Measurements from ENCODE around the gene TGFB1.
"Not testable (repeated sequence)": the region's sequence is repeated elsewhere in the genome, so short reads cannot be mapped to it uniquely, and the experiment has no call there.

The TGFB1 gene

DNA sequence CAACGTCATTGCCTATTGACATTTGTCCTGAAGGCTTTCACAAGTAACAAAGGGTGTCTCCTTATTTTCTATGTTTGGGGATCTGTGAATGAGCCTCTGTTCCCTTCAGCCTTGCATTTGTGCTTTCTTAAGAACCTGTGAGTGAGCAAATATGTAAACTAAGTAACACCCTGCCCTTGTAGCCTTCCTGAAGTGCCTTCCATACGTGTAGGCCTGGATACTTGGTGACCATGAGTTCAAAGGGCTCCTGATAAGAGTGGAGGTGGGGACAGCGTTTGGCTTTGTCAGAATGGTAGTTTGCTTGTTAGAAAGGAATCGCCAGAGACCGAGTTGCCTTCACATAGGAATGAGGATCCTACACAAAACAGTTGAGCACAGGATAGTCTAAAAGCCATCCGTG lies 58.2 kb downstream of the TGFB1 start:
- Histone ChIP-seq H3K4me3 (ENCODE audit: low read length) (no peak overlapping the region), H3K36me3 (ENCODE audit: control insufficient read depth, insufficient read depth, low read length, severe bottlenecking) (peaks cover 88% of the 10 kb centered on the region), H3K4me1 (ENCODE audit: control insufficient read depth, insufficient read depth, low read length) (peaks cover 35% of the 10 kb centered on the region), H3K27me3 (replicated peaks; ENCODE audit: control insufficient read depth, insufficient read depth, low read length) (no peaks in the 10 kb centered on the region), H3K9me3 (ENCODE audit: control insufficient read depth, low read length) (no peaks in the 10 kb centered on the region), H3K9ac (ENCODE audit: low read length) (no peak overlapping the region)
- no peak for DNase-seq (ENCODE audit: low read depth)

DNA sequence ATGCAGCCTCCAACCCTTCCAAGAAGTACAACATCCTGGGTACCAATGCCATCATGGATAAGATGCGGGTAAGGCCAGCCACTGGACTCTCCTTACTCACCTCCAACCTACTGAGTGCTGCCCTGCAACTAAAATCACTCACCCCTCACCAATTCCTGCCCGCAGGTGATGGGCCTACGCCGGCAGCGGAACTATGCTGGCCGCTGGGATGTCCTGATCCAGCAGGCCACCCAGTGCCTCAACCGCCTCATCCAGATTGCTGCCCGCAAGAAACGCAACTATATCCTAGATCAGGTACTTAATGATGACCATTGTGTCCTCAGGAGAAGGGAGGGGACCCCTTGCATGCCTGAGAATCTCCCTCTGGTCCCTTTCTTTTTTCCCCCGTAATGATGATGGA lies 59.3 kb downstream of the TGFB1 start:
- Histone ChIP-seq H3K4me1 (ENCODE audit: control insufficient read depth, insufficient read depth, low read length) (peaks cover 26% of the 10 kb centered on the region), H3K4me3 (ENCODE audit: low read length) (no peak overlapping the region), H3K27me3 (replicated peaks; ENCODE audit: control insufficient read depth, insufficient read depth, low read length) (no peaks in the 10 kb centered on the region), H3K36me3 (ENCODE audit: control insufficient read depth, insufficient read depth, low read length, severe bottlenecking) (peaks cover 92% of the 10 kb centered on the region), H3K9me3 (ENCODE audit: control insufficient read depth, low read length) (no peaks in the 10 kb centered on the region), H3K9ac (ENCODE audit: low read length) (no peak overlapping the region)
- no peak for DNase-seq (ENCODE audit: low read depth)

DNA sequence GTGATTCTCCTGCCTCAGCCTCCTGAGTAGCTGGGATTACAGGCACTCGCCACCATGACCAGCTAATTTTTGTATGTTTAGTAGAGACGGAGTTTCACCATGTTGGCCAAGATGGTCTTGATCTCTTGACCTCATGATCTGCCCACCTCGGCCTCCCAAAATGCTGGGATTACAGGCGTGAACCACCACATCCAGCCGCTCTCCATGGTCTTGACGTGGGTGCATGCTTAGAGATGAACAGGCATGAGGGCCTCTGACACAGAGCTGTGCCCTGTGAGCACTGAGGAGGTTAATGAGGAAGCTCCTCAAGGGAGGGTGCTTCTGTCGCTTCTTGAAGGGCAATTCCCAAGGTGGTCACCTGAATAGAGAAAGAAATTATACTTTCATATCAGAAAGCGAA lies 63.9 kb downstream of the TGFB1 start:
- not testable (repeated sequence) for H3K4me3 ChIP-seq (ENCODE audit: low read length); H3K9ac ChIP-seq (ENCODE audit: low read length); DNase-seq (ENCODE audit: low read depth); H3K4me1 ChIP-seq (ENCODE audit: control insufficient read depth, insufficient read depth, low read length); H3K27me3 ChIP-seq (replicated peaks; ENCODE audit: control insufficient read depth, insufficient read depth, low read length); H3K9me3 ChIP-seq (ENCODE audit: control insufficient read depth, low read length)
- H3K36me3 ChIP-seq (ENCODE audit: control insufficient read depth, insufficient read depth, low read length, severe bottlenecking): peaks cover 95% of the 10 kb centered on the region

DNA sequence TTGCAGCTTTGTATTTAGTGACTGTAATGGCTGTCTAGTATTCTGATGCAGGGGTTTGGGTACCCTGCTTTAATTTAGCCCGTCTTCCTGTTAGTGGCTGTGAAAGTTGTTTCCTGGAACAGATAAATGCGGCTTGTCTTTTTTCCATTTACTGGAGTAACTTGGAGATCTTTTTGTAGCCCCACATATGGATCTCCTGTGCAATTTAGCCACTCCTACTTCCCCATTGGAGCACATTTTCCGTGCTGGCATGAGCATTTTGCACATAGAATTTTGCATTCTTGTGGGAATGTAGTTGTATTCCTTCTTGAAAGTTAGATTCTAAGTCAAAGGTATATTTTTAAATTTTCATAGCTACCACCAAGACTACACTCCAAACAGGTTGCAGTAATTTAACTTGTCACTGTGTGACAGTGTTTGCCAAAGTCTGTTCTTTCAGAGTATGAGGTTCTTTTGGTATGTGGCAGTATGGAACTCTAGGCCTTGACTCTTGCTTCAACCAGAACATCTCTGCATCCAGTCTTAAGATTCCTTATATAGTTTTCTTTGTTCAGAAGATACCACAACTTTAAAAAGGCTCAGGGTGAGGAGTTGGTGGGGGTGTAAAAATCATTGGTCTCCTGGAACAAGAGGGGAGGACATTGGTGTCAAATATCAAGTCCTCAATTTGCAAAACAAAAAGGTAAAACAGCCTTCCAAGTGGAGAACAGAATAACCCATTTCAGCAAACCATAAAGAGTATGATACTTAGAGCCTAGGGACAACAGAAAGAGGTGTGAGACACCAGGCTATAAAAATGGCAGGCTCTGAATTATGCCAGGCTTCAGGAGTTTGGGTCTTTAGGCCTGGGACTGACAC lies 64.8 kb downstream of the TGFB1 start:
- DNase-seq (ENCODE audit: low read depth): no peak
- no peak overlapping the region for H3K4me3 ChIP-seq (ENCODE audit: low read length)
- H3K36me3 ChIP-seq (ENCODE audit: control insufficient read depth, insufficient read depth, low read length, severe bottlenecking): peaks cover 95% of the 10 kb centered on the region

More for the DNA sequence above, 64.8 kb downstream of the TGFB1 start:
- no peaks in the 10 kb centered on the region for H3K9me3 ChIP-seq (ENCODE audit: control insufficient read depth, low read length)
- no peak overlapping the region for H3K9ac ChIP-seq (ENCODE audit: low read length)
- H3K4me1 ChIP-seq (ENCODE audit: control insufficient read depth, insufficient read depth, low read length): peaks cover 5% of the 10 kb centered on the region
- no peaks in the 10 kb centered on the region for H3K27me3 ChIP-seq (replicated peaks; ENCODE audit: control insufficient read depth, insufficient read depth, low read length)
